Karpas-422 (cell line): ENCODE measurements around the gene FAM162A. TPM values are rescaled to one million over a fixed set of nuclear protein-coding genes. Genes with fewer than 3 reads are reported as not detected.

ENCODE experiments used
- DNase-seq: peaks from one replicate; pipeline ENCODE4 v3.0.0-alpha.2; 2015
- H2AFZ ChIP-seq: fragments of 200-600 bp; sonication (generic); 2 replicates; pipeline ENCODE4 v1.6.1; 2014; ENCODE audit warnings: antibody characterized with exemption, low read length, mixed read lengths
- H3K27ac ChIP-seq: fragments of 200-600 bp; sonication (generic); 2 replicates; pipeline ENCODE4 v1.5.1; 2014; ENCODE audit warnings: mild to moderate bottlenecking, low read length, moderate library complexity
- H3K27me3 ChIP-seq: fragments of 200-600 bp; sonication (generic); 2 replicates; pipeline ENCODE4 v1.6.1; 2014; ENCODE audit warnings: low read length, mixed read lengths
- H3K36me3 ChIP-seq: fragments of 200-600 bp; sonication (generic); 2 replicates; pipeline ENCODE4 v1.6.1; 2014; ENCODE audit warnings: low read length, mixed read lengths; ENCODE audit not compliant: insufficient read depth
- H3K4me1 ChIP-seq: fragments of 200-600 bp; sonication (generic); 2 replicates; pipeline ENCODE4 v1.6.1; 2014; ENCODE audit warnings: mild to moderate bottlenecking, low read length, mixed read lengths
- H3K4me2 ChIP-seq: fragments of 200-600 bp; sonication (generic); 2 replicates; pipeline ENCODE4 v1.6.1; 2014; ENCODE audit warnings: low read length, low read depth, mild to moderate bottlenecking; ENCODE audit not compliant: poor library complexity, severe bottlenecking
- H3K4me3 ChIP-seq: fragments of 200-600 bp; sonication (generic); 2 replicates; pipeline ENCODE4 v1.5.1; 2014; ENCODE audit warnings: mild to moderate bottlenecking, antibody characterized with exemption, low read length, mixed read lengths
- H3K79me2 ChIP-seq: fragments of 200-600 bp; sonication (generic); 2 replicates; pipeline ENCODE4 v1.6.1; 2014; ENCODE audit warnings: mild to moderate bottlenecking, low read length, mixed read lengths
- H3K9ac ChIP-seq: fragments of 200-600 bp; sonication (generic); 2 replicates; pipeline ENCODE4 v1.6.0; 2014; ENCODE audit warnings: low read length
- H3K9me2 ChIP-seq: fragments of 200-600 bp; sonication (generic), shearing (Covaris generic); replicated peaks from 2 replicates; pipeline ENCODE4 v1.6.0; 2014; ENCODE audit warnings: mild to moderate bottlenecking, low read length, moderate library complexity; ENCODE audit not compliant: insufficient read depth
- H3K9me3 ChIP-seq: fragments of 300-700, 200-600 bp; sonication (generic); 2 replicates; pipeline ENCODE4 v1.6.1; 2014; ENCODE audit warnings: low read length, mixed read lengths
- H4K20me1 ChIP-seq: fragments of 200-600 bp; sonication (generic); 2 replicates; pipeline ENCODE4 v1.6.1; 2014; ENCODE audit warnings: mild to moderate bottlenecking, antibody characterized with exemption, low read length, low read depth; ENCODE audit not compliant: insufficient read depth
- total RNA-seq: library from RNA; depleted of rRNA; stranded (reverse); fragments of >200 nt; shearing (Covaris generic); gene quantifications from 2 replicates; pipeline ENCODE4 v1.2.3, GENCODE V29; 2014; ENCODE audit warnings: low replicate concordance; rRNA removed

FAM162A gene, protein sequence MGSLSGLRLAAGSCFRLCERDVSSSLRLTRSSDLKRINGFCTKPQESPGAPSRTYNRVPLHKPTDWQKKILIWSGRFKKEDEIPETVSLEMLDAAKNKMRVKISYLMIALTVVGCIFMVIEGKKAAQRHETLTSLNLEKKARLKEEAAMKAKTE
- total RNA-seq: 138 and 197 TPM in 2 replicates

DNA sequence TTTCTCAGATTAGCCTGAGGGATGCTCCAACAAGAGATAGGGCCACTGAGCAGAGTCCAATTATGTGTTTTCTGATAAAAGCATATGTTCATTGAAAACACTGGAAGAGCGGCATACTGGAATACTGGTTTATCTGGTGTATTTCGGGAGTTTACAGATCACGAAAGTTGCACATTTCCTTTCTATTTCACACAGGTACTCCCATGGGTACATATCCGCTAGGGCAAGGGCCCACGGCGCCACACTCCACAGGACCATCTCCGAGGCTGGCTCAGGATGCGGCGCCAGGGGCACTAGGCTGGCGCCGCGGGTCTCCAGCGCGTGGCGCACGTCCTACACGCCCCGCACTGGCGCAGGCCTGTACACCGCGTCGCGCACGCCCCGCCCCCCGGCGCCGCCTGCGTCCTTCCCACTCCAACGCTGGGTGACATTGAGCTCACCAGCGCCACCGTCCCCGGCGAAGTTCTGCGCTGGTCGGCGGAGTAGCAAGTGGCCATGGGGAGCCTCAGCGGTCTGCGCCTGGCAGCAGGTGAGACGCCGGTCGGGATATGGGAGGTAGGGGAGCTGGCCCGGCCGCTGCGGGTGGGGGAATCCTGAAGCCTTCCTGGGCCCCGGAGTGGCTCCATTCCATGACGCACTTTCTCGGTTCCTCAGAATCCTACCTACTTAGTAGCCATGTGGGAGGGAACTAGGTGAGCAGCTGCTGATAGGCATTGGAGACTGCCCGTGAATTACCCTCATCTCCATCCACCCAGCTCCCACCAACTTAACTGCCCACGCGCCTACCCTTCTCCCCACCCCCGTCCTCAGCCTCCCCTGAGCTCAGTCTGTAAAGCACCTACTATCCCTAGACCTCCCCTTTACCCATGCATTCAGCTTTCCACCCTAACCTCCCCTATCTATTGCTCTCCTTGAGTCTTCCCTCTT lies at the start of gene FAM162A:
Gene FAM162A (plus strand): TSS at position 412 of the 927 bp plus-strand sequence. CDS start 84 bp downstream, at position 496.
- Histone ChIP-seq H3K27ac (peak within 1 kb of the TSS; percentile 78), H4K20me1 (no peaks in the 10 kb centered on the region), H3K79me2 (peaks cover 98% of the 10 kb centered on the region), H3K4me3 (peak within 1 kb of the TSS; percentile 88), H3K36me3 (peaks cover 54% of the 10 kb centered on the region), H3K9ac (peak within 1 kb of the TSS; percentile 90), H3K27me3 (no peaks in the 10 kb centered on the region), H3K9me2 (no peaks in the 10 kb centered on the region), H3K9me3 (no peaks in the 10 kb centered on the region), H3K4me2 (peak within 1 kb of the TSS; percentile 92), H2AFZ (peak within 1 kb of the TSS; percentile 68), H3K4me1 (peaks cover 71% of the 10 kb centered on the region)
- peak; percentile 98 for DNase-seq

GRCh38 chr3:122342803-122343202 lies 41.2 kb upstream of the FAM162A start:
- no peaks in the 10 kb centered on the region for H3K27me3 ChIP-seq
- H3K9ac ChIP-seq: no peak overlapping the region
- H3K4me3 ChIP-seq: no peak overlapping the region
- no peak for DNase-seq
- H3K4me1 ChIP-seq: no peaks in the 10 kb centered on the region
- H3K9me3 ChIP-seq: no peaks in the 10 kb centered on the region
- no peaks in the 10 kb centered on the region for H3K36me3 ChIP-seq
- H3K4me2 ChIP-seq: no peak overlapping the region
- no peaks in the 10 kb centered on the region for H4K20me1 ChIP-seq
- no peak overlapping the region for H3K27ac ChIP-seq
- H3K9me2 ChIP-seq: no peaks in the 10 kb centered on the region
- H3K79me2 ChIP-seq: no peaks in the 10 kb centered on the region
- no peak overlapping the region for H2AFZ ChIP-seq

DNA sequence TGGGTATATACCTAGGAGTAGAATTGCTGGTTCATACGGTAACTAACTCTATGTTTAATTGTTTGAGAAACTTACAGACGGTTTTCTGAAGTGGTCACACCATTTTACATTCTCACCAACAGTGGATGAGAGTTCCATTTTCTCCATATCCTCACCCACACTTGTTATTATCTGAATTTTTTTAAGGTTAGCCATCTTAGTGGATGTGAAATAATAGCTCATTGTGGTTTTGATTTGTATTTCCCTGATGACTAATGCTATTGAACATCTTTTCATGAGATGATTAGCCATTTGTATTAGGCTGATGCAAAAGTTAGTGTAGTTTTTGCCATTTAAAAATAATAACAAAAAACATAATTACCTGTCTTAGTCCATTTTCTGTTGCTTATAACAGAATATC lies 40.3 kb upstream of the FAM162A start:
- H3K36me3 ChIP-seq: no peaks in the 10 kb centered on the region
- H3K9me2 ChIP-seq: no peaks in the 10 kb centered on the region
- H3K9ac ChIP-seq: no peak overlapping the region
- no peak overlapping the region for H3K4me2 ChIP-seq
- H3K79me2 ChIP-seq: no peaks in the 10 kb centered on the region
- H3K9me3 ChIP-seq: no peaks in the 10 kb centered on the region
- DNase-seq: no peak
- no peak overlapping the region for H3K27ac ChIP-seq
- no peaks in the 10 kb centered on the region for H3K4me1 ChIP-seq
- H2AFZ ChIP-seq: no peak overlapping the region
- no peak overlapping the region for H3K4me3 ChIP-seq
- no peaks in the 10 kb centered on the region for H3K27me3 ChIP-seq
- H4K20me1 ChIP-seq: no peaks in the 10 kb centered on the region

DNA sequence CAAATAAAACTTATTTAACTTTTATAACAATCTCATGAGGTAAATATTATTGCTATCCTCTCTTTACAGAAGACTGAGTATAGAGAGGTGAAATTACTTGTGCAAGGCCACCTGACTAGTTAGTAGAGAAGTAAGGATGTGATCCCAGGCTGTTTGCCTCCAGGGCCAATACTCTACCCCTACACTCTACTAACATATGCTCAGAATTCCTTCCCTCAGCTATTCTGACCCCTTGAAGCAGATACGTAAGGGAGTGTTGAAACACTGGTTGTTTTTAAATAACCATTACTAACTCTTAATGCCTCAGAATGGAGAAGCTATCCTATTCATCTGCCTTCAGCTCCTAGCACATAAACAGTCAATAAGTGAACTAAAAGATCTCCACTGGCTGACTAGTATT lies 34.8 kb upstream of the FAM162A start:
- DNase-seq: no peak
- Histone ChIP-seq H3K4me1 (no peaks in the 10 kb centered on the region), H3K9me2 (no peaks in the 10 kb centered on the region), H3K79me2 (no peaks in the 10 kb centered on the region), H3K27ac (no peak overlapping the region), H3K9ac (no peak overlapping the region), H3K4me3 (no peak overlapping the region), H3K36me3 (no peaks in the 10 kb centered on the region), H3K27me3 (no peaks in the 10 kb centered on the region), H3K9me3 (no peaks in the 10 kb centered on the region), H4K20me1 (no peaks in the 10 kb centered on the region), H3K4me2 (no peak overlapping the region), H2AFZ (no peak overlapping the region)

GRCh38 chr3:122350814-122351418 lies 33.1 kb upstream of the FAM162A start:
- no peaks in the 10 kb centered on the region for H3K9me2 ChIP-seq
- no peaks in the 10 kb centered on the region for H3K36me3 ChIP-seq
- H2AFZ ChIP-seq: no peak overlapping the region
- no peaks in the 10 kb centered on the region for H3K79me2 ChIP-seq
- no peak for DNase-seq
- no peaks in the 10 kb centered on the region for H3K27me3 ChIP-seq
- H3K9me3 ChIP-seq: no peaks in the 10 kb centered on the region
- no peak overlapping the region for H3K27ac ChIP-seq
- H3K4me3 ChIP-seq: no peak overlapping the region
- H3K4me2 ChIP-seq: no peak overlapping the region
- no peaks in the 10 kb centered on the region for H4K20me1 ChIP-seq
- no peak overlapping the region for H3K9ac ChIP-seq
- H3K4me1 ChIP-seq: no peaks in the 10 kb centered on the region

- no peaks in the 10 kb centered on the region for H3K9me2 ChIP-seq
- H2AFZ ChIP-seq: no peak overlapping the region
- H3K79me2 ChIP-seq: no peaks in the 10 kb centered on the region
Observed at GRCh38 chr3:122351612-122352011, 32.4 kb upstream of the FAM162A start.

GRCh38 chr3:122353215-122353614 lies 30.8 kb upstream of the FAM162A start:
- no peak overlapping the region for H3K4me3 ChIP-seq
- no peaks in the 10 kb centered on the region for H4K20me1 ChIP-seq
- H3K9ac ChIP-seq: no peak overlapping the region
- H3K79me2 ChIP-seq: no peaks in the 10 kb centered on the region
- H3K9me3 ChIP-seq: no peaks in the 10 kb centered on the region
- no peak overlapping the region for H3K27ac ChIP-seq
- H3K36me3 ChIP-seq: peaks cover 10% of the 10 kb centered on the region; the same call in 1 of the 2 replicates
- H3K4me2 ChIP-seq: no peak overlapping the region
- no peaks in the 10 kb centered on the region for H3K27me3 ChIP-seq
- no peaks in the 10 kb centered on the region for H3K9me2 ChIP-seq
- DNase-seq: no peak
- no peak overlapping the region for H2AFZ ChIP-seq
- H3K4me1 ChIP-seq: no peaks in the 10 kb centered on the region

More at GRCh38 chr3:122351612-122352011, 32.4 kb upstream of the FAM162A start:
- Histone ChIP-seq H3K4me3 (no peak overlapping the region), H3K9me3 (no peaks in the 10 kb centered on the region), H3K36me3 (no peaks in the 10 kb centered on the region), H3K27me3 (no peaks in the 10 kb centered on the region), H3K9ac (no peak overlapping the region), H3K4me2 (no peak overlapping the region), H4K20me1 (no peaks in the 10 kb centered on the region), H3K27ac (no peak overlapping the region), H3K4me1 (no peaks in the 10 kb centered on the region)
- no peak for DNase-seq

- no peaks in the 10 kb centered on the region for H3K9me2 ChIP-seq
- DNase-seq: no peak
- peaks cover 17% of the 10 kb centered on the region; the same call in 1 of the 2 replicates for H3K36me3 ChIP-seq
Observed at GRCh38 chr3:122353893-122354401, 30.0 kb upstream of the FAM162A start.

More at GRCh38 chr3:122353893-122354401, 30.0 kb upstream of the FAM162A start:
- Histone ChIP-seq H3K27me3 (no peaks in the 10 kb centered on the region), H3K9me3 (no peaks in the 10 kb centered on the region), H3K4me3 (no peak overlapping the region), H4K20me1 (no peaks in the 10 kb centered on the region), H3K4me2 (no peak overlapping the region), H3K27ac (no peak overlapping the region), H3K9ac (no peak overlapping the region), H3K79me2 (no peaks in the 10 kb centered on the region), H2AFZ (no peak overlapping the region), H3K4me1 (no peaks in the 10 kb centered on the region)
